ENCODE measurements around the gene TNP2.

The TNP2 gene

GRCh38 chr16:11312718-11313492, 43.8 kb upstream of the TNP2 start:
- no peak for TF ChIP-seq CTCF (conservative IDR thresholded peaks at IDR 0.05)
- no peak for TF ChIP-seq ZFX (IDR thresholded peaks at IDR 0.05)
- H3K27ac ChIP-seq, result peak overlapping the region; percentile 3; the same call in 1 of the 2 replicates

GRCh38 chr16:11310997-11311561, 42.0 kb upstream of the TNP2 start:
- H3K27ac ChIP-seq, result no peak overlapping the region
- TF ChIP-seq ZFX (IDR thresholded peaks at IDR 0.05) (no peak), CTCF (conservative IDR thresholded peaks at IDR 0.05) (no peak)

GRCh38 chr16:11310634-11310977, 41.5 kb upstream of the TNP2 start:
- H3K27ac ChIP-seq, result no peak overlapping the region
- TF ChIP-seq CTCF (conservative IDR thresholded peaks at IDR 0.05) (no peak), ZFX (IDR thresholded peaks at IDR 0.05) (no peak)

DNA sequence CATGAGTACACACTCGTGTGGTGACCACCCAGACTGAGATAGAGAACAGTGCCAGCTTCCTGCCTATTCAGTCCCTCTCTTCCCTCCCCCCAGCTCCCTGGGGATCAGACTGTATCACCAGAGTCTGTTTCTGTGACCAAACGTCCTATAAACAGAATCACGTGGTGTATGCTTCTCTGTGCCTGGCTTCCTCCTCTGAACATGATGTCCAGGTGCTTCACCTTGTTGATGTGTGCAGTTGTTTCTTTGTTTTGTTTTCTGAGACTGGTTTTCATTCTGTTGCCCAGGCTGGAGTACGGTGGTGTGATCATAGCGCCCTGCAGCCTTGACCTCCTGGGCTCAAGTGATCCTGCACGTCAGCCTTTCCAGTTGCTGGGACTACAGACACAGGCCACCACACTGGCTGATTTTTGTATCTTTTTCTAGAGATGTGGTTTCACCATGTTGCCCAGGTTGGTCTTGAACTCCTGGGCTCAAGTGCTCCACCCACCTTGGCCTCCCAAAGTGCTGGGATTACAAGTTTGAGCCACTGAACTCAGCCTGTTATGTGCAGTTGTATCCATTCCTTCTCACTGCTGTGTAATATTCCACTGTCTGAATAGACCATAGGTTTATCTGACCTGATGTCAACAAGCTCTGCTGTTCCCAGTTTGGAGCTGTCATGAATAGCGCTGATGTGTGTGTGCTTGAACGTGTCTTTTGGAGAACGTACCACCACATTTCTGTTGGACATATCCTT, 40.9 kb upstream of the TNP2 start:
- no peak overlapping the region for H3K27ac ChIP-seq
- TF ChIP-seq ZFX (IDR thresholded peaks at IDR 0.05) (no peak), CTCF (conservative IDR thresholded peaks at IDR 0.05) (no peak)

- no peak for TF ChIP-seq CTCF (conservative IDR thresholded peaks at IDR 0.05)
- no peak for TF ChIP-seq ZFX (IDR thresholded peaks at IDR 0.05)
Measured at GRCh38 chr16:11308493-11309283, 39.6 kb upstream of the TNP2 start.

GRCh38 chr16:11307639-11308492, 38.7 kb upstream of the TNP2 start:
- H3K27ac ChIP-seq, result no peak overlapping the region
- TF ChIP-seq ZFX (IDR thresholded peaks at IDR 0.05), result no peak

More at GRCh38 chr16:11308493-11309283, 39.6 kb upstream of the TNP2 start:
- H3K27ac ChIP-seq, result no peak overlapping the region
